Measurements from ENCODE around the gene ARG2.

Gene ARG2

GRCh38 chr14:67579040-67579439, 40.7 kb upstream of the ARG2 start:
- Histone ChIP-seq H3K36me3 (ENCODE audit: insufficient read depth, low read length) (no peaks in the 10 kb centered on the region), H3K79me2 (ENCODE audit: insufficient read depth, low read length) (no peaks in the 10 kb centered on the region)

GRCh38 chr14:67579636-67580035, 40.1 kb upstream of the ARG2 start:
- no peaks in the 10 kb centered on the region for H3K79me2 ChIP-seq (ENCODE audit: insufficient read depth, low read length)
- H3K27ac ChIP-seq (ENCODE audit: low read length): no peak overlapping the region
- ATAC-seq (ENCODE audit: insufficient read depth, low read depth) (no peak), DNase-seq (no peak)
- TF ChIP-seq EZH2 (IDR thresholded peaks at IDR 0.05; ENCODE audit: borderline replicate concordance, low read depth, low read length, severe bottlenecking) (no peak), CTCF (IDR thresholded peaks at IDR 0.05; ENCODE audit: borderline replicate concordance, extremely low read depth, low read length, poor library complexity, severe bottlenecking) (no peak)
- no peaks in the 10 kb centered on the region for H3K27me3 ChIP-seq (ENCODE audit: insufficient read depth, low read length, poor library complexity)
- no peaks in the 10 kb centered on the region for H3K36me3 ChIP-seq (ENCODE audit: insufficient read depth, low read length)
- H3K9me3 ChIP-seq (ENCODE audit: insufficient read depth, low read length, severe bottlenecking): no peaks in the 10 kb centered on the region
- H3K4me2 ChIP-seq (ENCODE audit: insufficient read depth, low read length): no peak overlapping the region
- H3K9ac ChIP-seq (ENCODE audit: low read depth, low read length): no peak overlapping the region
- H2AFZ ChIP-seq (ENCODE audit: low read depth, low read length): no peak overlapping the region
- no peaks in the 10 kb centered on the region for H4K20me1 ChIP-seq (ENCODE audit: insufficient read depth, low read length)
- H3K4me3 ChIP-seq (ENCODE audit: low read depth in 1 of 2, low read length in 2 of 2): no peak overlapping the region
- H3K4me1 ChIP-seq (ENCODE audit: insufficient read depth, low read length): no peaks in the 10 kb centered on the region

More at GRCh38 chr14:67579040-67579439, 40.7 kb upstream of the ARG2 start:
- TF ChIP-seq CTCF (IDR thresholded peaks at IDR 0.05; ENCODE audit: borderline replicate concordance, extremely low read depth, low read length, poor library complexity, severe bottlenecking) (no peak), EZH2 (IDR thresholded peaks at IDR 0.05; ENCODE audit: borderline replicate concordance, low read depth, low read length, severe bottlenecking) (no peak)
- H3K9ac ChIP-seq (ENCODE audit: low read depth, low read length): no peak overlapping the region
- H3K9me3 ChIP-seq (ENCODE audit: insufficient read depth, low read length, severe bottlenecking): no peaks in the 10 kb centered on the region
- H4K20me1 ChIP-seq (ENCODE audit: insufficient read depth, low read length): no peaks in the 10 kb centered on the region
- no peak overlapping the region for H3K4me3 ChIP-seq (ENCODE audit: low read depth in 1 of 2, low read length in 2 of 2)
- H3K27me3 ChIP-seq (ENCODE audit: insufficient read depth, low read length, poor library complexity): no peaks in the 10 kb centered on the region
- no peaks in the 10 kb centered on the region for H3K4me1 ChIP-seq (ENCODE audit: insufficient read depth, low read length)
- ATAC-seq (ENCODE audit: insufficient read depth, low read depth) (no peak), DNase-seq (no peak)
- H3K27ac ChIP-seq (ENCODE audit: low read length): no peak overlapping the region
- no peak overlapping the region for H3K4me2 ChIP-seq (ENCODE audit: insufficient read depth, low read length)
- no peak overlapping the region for H2AFZ ChIP-seq (ENCODE audit: low read depth, low read length)

GRCh38 chr14:67580336-67581171, 39.2 kb upstream of the ARG2 start:
- H3K36me3 ChIP-seq (ENCODE audit: insufficient read depth, low read length): no peaks in the 10 kb centered on the region
- H3K4me1 ChIP-seq (ENCODE audit: insufficient read depth, low read length): no peaks in the 10 kb centered on the region
- H3K4me2 ChIP-seq (ENCODE audit: insufficient read depth, low read length): no peak overlapping the region
- no peak overlapping the region for H3K27ac ChIP-seq (ENCODE audit: low read length)
- no peak; the same call in 2 of the 3 replicates for ATAC-seq (ENCODE audit: insufficient read depth, low read depth)
- no peaks in the 10 kb centered on the region for H3K27me3 ChIP-seq (ENCODE audit: insufficient read depth, low read length, poor library complexity)
- DNase-seq: no peak
- H3K79me2 ChIP-seq (ENCODE audit: insufficient read depth, low read length): no peaks in the 10 kb centered on the region
- H4K20me1 ChIP-seq (ENCODE audit: insufficient read depth, low read length): no peaks in the 10 kb centered on the region
- no peaks in the 10 kb centered on the region for H3K9me3 ChIP-seq (ENCODE audit: insufficient read depth, low read length, severe bottlenecking)
- no peak for TF ChIP-seq EZH2 (IDR thresholded peaks at IDR 0.05; ENCODE audit: borderline replicate concordance, low read depth, low read length, severe bottlenecking)
- no peak for TF ChIP-seq CTCF (IDR thresholded peaks at IDR 0.05; ENCODE audit: borderline replicate concordance, extremely low read depth, low read length, poor library complexity, severe bottlenecking)
- no peak overlapping the region for H3K9ac ChIP-seq (ENCODE audit: low read depth, low read length)
- no peak overlapping the region for H3K4me3 ChIP-seq (ENCODE audit: low read depth in 1 of 2, low read length in 2 of 2)
- H2AFZ ChIP-seq (ENCODE audit: low read depth, low read length): no peak overlapping the region
